Measurements from ENCODE around the gene JAKMIP1.

JAKMIP1 gene

GRCh38 chr4:6184169-6184568 lies 16.2 kb downstream of the JAKMIP1 start:
- DNase-seq (ENCODE audit: low read depth, low spot score), result no peak
- no peak overlapping the region for H3K27ac ChIP-seq

DNA sequence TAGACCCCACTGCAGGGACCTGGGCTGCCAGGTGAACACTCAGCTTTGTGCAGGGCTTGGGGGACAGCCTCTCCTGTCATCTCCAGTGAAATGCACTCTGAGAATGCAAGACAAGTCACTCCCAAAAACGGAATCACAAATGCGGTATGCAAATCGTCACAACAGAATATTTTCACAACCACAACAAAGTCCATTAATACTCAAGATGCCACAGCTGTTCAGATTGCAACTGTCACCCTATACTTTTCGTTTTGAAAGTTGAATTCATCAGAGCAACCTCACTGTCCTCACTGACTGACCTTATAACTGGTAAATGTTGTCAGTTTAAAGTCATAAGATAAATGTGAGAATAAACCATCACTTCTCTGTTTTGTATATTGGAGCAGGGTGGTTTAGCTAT lies 16.6 kb downstream of the JAKMIP1 start:
- H3K27ac ChIP-seq, result no peak overlapping the region
- no peak for DNase-seq (ENCODE audit: low read depth, low spot score)

DNA sequence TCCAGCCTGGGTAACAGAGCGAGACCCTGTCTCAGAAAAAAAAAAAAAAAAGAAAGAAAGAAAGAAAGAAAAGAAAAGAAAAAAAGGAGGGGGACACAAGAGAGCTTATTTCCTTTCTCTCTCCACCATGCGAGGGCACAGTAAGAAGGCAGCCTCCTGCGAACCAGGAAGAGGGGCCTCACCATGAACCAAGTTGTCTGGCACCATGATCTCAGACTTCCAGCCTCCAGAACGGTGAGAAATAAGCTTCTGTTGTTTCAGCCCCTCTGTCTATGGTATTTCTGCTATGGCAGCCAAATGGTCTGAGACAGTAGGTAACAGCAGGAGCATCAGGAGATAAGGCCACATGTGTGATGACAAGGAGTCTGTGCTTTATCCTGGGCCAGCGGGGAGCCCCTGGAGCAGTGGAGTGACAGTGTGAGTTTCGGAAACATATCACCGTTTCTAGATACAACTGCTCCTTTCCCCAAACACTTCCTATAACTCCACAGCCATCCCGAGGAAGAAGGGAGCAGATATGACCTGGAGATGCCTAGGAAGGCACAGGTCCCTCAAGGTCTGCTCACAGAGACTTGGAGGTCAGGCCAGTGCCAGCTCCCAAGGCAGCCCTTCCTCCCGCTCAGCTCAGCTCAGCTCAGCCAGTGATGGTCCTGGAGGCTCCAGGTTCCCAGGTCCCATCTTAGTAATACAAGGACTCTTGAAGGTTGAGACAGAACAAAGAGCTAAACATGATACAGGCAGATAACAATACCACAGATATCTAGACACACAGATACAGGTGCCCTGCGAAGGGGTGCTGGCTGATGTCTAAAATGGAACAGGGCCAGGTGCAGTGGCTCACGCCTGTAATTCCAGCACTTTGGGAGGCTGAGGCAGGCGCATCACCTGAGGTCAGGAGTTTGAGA lies 17.7 kb downstream of the JAKMIP1 start:
- no peak overlapping the region for H3K27ac ChIP-seq
- no peak for DNase-seq (ENCODE audit: low read depth, low spot score)

GRCh38 chr4:6180841-6181631 lies 19.3 kb downstream of the JAKMIP1 start:
- DNase-seq (ENCODE audit: low read depth, low spot score), result no peak
- no peak overlapping the region for H3K27ac ChIP-seq

DNA sequence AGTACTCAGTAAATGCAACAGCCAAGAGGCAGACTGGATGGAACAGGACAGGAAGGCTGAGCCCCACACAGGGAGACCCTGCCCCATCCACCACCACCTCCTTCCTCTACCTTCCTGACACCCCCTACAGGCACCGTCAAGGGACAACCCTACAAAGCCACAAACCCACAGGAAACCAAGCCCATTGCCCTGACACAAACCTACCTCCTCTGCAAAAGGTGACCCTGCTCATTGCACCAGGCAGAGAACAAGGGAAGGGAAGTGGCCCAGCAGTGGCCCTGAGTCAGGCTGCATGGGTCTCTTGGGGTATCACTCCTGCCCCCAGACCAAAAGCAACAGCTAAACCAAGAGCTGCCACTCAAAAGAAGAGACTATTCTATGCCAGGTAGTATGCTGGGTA lies 21.0 kb downstream of the JAKMIP1 start:
- DNase-seq (ENCODE audit: low read depth, low spot score), result no peak
- H3K27ac ChIP-seq, result no peak overlapping the region

GRCh38 chr4:6178757-6179156 lies 21.6 kb downstream of the JAKMIP1 start:
- DNase-seq (ENCODE audit: low read depth, low spot score), result no peak
- no peak overlapping the region for H3K27ac ChIP-seq

GRCh38 chr4:6177587-6178197 lies 22.7 kb downstream of the JAKMIP1 start:
- no peak for DNase-seq (ENCODE audit: low read depth, low spot score)
- no peak overlapping the region for H3K27ac ChIP-seq

DNA sequence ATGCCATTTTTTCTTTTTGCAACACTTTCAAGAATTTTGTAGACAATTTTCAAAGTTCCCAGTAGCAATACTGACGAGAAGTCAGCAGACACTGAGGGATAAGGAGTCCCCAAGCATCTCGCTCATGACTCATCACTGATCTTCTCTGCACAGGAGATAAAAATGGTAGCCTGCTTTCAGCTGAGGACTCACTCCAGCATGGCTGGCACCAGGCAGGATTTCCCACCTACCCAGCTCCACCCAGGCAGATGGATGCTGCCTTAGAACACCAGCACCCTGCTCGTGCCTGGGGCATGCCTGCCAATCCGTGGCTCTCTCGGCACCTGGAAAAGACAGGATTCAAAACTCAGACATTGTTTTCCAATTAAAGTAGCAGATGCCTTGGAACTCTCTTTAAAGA lies 24.9 kb downstream of the JAKMIP1 start:
- H3K27ac ChIP-seq, result no peak overlapping the region
- no peak for DNase-seq (ENCODE audit: low read depth, low spot score)

DNA sequence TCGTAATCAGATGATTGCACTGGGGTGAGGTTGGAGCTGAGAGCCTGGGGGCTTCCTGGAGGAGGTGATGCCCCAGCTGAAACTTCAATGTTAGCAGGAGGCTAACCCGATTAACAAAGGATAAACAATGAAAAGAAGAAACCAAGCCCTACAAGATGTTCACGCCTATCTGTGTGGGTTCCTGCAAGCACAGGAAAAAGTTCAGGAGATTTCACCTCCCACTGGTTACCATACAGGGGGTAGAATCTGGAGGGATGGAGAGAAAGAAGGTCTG lies 27.5 kb downstream of the JAKMIP1 start:
- H3K27ac ChIP-seq, result no peak overlapping the region

DNA sequence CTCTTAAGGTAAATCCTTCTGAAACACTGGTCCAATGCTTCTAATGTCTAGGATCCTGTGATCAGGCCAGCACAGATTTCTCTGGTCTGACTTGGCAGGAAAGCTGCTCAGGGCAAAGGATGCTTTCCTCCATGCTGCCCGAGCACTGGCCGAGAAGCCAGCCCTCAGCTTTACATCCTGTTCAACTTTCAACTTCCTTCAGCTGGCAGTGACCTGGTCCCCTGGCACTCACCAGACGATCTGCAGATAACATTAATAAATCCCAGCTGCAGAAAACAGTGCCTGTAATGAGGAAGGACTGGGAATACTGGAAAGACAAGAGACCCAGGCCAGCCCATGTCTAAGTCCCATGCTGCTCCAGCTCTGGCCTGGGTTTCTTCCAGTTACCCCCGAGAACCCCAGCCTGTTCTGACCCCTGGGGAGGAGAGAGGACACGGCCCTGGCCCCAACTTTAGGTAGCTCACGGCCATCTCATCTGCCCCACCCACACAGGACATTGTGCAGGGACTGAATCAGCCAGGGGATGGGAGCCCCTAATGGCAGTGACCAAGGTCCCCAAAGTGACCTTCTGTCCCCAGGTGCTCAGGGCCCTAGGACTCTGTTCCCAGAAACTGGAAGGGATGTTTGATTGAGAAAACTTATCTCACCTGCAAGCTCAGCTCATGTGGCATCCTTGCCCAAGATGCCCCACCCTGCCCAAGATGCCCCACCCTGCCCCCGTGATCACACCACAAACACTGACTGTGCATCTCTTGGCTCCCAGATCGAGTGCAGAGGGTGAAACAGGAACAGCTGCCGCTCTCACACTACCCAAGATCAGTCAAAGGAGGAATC lies 28.0 kb downstream of the JAKMIP1 start:
- no peak overlapping the region for H3K27ac ChIP-seq
- no peak for DNase-seq (ENCODE audit: low read depth, low spot score)

More for the DNA sequence above, 27.5 kb downstream of the JAKMIP1 start:
- DNase-seq (ENCODE audit: low read depth, low spot score), result no peak

- DNase-seq (ENCODE audit: low read depth, low spot score), result no peak
- H3K27ac ChIP-seq, result no peak overlapping the region
Measured at GRCh38 chr4:6169239-6169638, 31.1 kb downstream of the JAKMIP1 start.

GRCh38 chr4:6165766-6166165 lies 34.6 kb downstream of the JAKMIP1 start:
- DNase-seq (ENCODE audit: low read depth, low spot score), result no peak
- H3K27ac ChIP-seq, result no peak overlapping the region

DNA sequence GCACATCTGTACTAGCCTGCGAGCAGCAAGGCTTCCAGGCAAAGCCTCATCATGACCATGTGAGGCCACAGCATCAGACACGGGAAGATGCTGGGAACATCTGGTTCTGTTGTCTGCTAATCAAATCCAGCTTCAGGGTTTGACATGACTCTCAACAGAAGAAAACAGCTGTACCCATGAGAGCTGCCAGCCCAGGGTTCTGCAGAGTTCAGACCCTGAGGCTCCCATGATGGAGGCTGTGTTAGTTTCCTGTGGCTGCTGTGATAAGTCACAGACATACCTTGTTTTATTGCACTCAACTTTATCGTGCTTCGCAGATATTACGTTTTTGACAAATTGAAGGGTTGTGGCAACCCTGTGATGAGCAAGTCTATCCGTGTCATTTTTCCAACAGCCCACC lies 37.5 kb downstream of the JAKMIP1 start:
- no peak for DNase-seq (ENCODE audit: low read depth, low spot score)
- no peak overlapping the region for H3K27ac ChIP-seq

DNA sequence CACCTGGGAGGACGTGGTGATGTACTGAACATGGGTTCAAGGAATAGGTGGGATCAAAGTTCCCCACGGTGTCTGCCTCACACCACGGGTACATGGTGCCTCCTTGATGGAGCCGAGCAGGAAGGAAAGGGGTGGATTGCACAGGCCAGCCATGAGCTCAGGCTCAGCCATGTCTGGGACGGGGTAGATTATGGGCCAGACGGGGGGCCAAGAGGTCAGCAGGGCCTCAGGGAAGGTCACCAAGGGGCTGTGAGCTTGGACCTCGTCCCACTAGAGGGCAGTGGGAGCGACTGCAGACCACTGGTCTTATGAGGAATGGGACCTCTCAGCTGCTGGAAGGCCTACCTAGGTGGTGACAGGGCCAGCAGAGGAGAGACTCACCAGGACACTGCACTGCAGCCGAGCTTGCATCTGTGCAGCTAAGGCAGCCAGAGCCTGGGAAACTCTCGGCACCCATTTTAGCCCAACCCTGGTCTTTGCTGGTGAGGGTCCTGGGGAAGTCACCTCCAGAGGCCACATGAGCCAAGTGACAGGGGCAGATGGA lies 38.4 kb downstream of the JAKMIP1 start:
- H3K27ac ChIP-seq, result no peak overlapping the region
- no peak for DNase-seq (ENCODE audit: low read depth, low spot score)

DNA sequence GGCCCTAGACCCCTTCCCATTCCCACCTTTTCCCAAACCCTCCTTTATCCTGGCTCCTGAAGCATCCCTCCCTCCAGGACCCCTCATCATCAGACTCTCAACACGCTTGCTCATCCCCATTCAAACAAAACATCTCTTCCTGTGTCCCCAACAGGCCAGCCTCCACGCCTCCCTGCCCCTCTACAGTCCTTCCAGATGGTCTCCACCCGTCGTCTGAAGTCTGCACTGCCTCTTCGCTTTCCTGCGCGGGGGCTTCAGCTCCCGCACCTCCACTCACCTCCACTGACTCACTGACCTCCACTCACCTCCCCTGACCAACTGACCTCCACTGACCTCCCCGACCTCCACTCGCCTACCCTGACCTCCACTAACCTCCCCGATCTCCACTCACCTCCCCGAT lies 39.8 kb downstream of the JAKMIP1 start:
- no peak for DNase-seq (ENCODE audit: low read depth, low spot score)
- no peak overlapping the region for H3K27ac ChIP-seq

GRCh38 chr4:6157926-6158325 lies 42.4 kb downstream of the JAKMIP1 start:
- no peak for DNase-seq (ENCODE audit: low read depth, low spot score)
- H3K27ac ChIP-seq, result no peak overlapping the region

DNA sequence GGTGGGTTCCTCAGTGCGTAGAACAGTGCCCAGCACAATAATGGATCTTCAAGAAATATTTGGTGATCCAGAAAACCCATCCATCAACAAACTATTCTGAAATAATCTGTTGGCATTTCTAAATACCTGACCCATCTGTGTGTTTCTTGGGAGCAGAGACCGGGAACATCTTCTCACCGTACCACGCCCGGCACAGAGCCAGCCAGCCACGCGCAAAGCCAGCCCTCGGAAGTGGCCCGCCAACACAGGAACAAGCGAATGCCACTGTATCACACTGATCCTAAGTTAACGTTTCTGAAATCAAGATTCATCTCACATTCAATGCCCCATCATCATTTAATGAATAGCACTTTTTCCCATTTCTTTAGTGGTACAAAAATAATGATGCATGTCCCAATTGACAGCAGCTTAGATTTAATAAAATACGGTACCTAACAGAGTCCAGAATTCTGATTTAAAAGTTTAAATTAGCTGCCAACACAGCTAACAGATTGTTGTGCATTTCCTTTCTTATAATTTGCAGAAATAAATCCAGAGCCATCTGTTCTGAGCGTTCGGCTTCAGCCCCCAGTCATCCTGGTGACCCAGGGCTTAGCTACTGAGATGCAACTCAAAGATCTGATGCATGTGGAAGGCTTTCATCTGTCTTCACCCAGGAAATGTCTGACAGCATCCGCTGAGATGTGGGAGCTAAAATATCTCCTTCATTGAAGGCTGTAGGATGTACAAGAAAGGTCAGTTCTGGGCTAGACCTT lies 44.2 kb downstream of the JAKMIP1 start:
- no peak overlapping the region for H3K27ac ChIP-seq
- no peak for DNase-seq (ENCODE audit: low read depth, low spot score)

DNA sequence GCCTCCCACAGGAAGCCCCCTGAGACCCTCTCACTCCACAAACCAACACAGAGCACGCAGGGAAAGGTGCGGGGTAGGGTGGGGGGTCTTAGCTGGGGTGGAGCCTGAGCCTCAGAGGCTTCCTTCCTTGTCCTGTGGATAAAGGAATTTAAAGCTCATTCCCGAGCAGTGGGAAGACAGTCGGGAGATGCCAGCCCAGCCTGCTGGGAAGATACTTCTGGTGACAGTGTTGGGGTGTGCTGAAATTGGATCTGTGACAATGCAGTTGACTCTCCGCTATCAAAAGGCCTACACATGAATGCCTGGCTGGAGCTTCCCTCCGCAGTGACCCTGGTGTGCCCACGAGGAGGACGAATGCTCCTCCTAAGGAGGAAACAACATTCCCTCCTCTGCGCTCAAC lies 45.5 kb downstream of the JAKMIP1 start:
- no peak overlapping the region for H3K27ac ChIP-seq
- no peak for DNase-seq (ENCODE audit: low read depth, low spot score)

DNA sequence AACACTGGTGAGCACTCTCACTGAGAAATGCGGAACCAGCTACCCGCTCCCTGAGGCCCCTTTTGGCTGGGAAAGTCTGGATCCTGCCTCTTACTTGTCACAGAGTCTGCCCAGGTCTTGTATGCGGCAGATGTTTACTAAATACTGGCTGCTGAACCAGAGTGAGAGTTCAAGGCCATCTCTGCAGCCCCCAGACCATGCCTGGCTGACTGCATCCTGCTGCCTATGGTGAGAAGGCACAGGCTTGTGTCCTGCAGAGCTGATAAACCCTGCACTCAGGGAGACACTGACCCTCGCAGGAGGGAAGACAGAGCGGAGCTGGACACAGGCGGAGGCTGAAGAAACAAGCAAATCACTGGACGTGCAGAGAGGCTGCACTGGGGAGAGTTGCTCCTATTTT lies 46.5 kb downstream of the JAKMIP1 start:
- no peak for DNase-seq (ENCODE audit: low read depth, low spot score)
- H3K27ac ChIP-seq, result no peak overlapping the region
